Measurements from ENCODE around the gene MTG2.

The MTG2 gene

DNA sequence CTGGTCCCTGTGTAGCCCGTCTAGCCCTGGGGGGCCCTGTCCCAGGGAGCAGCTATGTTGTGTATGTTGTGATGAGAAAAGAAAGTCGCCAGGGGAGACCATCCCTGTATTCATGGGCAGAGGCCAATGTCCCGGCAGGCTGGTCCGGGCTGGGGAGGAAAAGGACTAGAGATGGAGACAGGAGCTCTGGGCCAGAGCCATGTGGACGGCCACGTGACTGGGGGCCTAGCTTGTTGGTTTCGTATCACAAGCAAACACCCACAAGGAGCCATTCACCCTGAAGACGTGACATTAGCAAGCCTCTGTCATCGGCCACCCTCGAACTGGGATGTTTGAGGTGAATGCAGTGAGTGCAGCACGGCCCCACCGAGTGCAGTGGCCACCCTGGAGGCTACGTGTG lies 40.1 kb downstream of the MTG2 start:
- no peak for DNase-seq

- no peak for DNase-seq
Observed at GRCh38 chr20:62223571-62223970, 40.7 kb downstream of the MTG2 start.

DNA sequence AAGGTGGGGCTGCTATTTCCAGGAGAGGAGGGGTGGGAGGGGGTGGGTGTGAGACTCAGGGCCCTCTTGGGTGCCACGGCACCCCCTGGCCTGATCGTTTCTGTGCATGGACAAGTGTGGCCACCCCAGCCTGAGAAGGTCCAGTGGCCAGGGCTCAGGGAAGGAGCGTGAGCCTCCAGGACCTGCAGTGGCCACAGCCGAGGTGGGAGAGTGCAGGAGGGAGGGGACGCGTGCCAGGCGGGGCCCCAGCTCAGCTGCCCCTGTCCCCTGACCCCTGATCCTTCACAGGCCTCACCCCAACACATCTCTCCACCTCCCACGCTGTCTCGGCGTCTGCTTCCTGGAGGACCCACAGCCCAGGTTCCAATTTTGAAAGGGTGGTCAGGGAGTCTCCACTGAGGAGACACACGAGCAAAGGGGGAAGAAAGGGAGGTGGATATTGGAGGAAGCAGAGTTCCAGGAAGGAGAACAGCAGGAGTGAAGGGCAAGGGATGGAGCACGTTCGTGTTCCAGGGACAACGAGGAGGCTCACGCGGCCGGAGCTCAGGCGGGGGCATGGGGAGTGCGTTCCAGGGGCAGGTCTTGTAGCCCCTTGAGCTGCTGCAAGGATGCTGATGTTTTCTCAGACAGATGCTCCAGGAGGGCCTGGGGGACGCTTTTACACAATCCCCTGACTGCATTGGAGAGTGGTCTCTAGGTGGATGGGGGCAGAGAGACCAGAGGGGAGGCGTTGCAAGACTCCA lies 41.5 kb downstream of the MTG2 start:
- no peak for DNase-seq

DNA sequence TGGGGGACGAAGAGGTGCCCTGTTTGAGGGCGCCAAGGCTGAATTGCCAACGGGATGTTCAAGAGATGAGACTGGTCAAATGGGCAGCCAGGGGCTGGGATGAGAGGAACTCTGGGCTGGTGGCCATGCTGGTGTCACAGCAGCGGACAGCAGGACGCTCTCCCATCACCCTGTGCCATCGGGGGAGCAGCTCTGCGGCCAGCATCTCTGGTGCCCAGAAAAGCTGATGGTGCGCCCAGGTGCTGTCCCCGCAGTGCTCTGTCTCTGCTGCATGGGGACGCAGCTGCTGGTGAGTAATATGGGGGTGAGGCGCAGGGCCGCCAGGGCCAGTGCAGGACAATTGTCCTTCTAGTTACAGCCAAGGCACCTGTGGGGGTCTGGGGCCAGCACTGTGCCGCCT lies 42.2 kb downstream of the MTG2 start:
- DNase-seq: no peak

DNA sequence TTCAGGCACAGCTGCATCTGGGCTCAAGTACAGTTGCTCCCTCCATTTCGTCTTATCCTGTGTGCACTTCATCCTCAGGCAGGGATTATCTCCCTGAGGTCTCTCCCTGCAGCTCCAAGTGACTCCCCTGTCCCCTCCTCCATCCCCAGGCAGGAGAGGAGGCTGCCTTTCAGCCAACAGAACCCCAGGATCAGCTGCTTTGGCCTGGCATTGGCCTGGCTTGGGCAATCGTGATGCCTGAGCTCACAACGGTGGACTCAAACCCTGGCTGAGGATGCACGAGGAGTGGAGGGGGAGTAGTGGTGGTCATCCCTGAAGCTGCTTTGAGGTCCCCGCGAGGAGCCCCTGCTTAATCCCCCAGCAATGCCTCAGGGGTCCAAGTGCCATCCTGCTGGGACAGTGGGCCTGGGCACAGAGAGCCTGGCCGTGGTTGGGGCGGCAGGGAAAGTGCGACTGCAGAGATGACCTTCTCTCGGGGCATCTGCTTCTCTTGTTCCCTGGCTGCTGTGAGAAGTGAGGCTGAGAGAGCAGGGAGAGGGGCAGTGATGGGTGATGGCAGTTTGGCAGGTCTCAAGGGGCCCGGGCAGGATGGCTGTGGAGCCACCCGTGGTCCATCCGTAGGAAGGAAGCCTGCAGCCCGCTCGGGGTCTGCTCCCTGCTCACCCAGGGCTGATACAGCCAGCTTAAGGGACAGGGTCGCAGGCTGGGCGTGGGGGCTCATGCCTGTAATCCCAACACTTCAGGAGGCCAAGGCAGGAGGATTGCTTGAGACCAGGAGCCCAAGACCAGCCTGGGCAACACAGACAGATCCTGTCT lies 43.2 kb downstream of the MTG2 start:
- DNase-seq: no peak

- DNase-seq: no peak
Observed at GRCh38 chr20:62226707-62227590, 44.1 kb downstream of the MTG2 start.

DNA sequence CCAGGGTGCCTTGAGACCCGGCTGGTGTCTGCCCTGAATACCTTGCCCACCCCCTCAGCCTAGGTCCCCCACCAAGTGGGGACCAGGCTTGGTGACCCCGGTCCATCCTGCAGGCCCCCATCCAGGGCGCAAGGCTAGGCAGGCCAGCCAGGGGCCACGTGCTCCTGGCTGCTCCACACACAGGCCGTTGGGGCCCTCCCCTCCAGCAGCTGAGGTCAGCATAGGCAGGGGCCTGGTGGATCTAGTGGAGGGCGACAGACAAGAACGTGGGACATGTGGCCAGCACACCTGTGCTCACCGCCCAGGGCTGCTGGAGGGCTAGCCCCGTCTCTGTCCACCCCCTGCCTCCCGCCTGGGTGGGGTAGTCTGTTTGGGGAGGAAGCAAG lies 44.8 kb downstream of the MTG2 start:
- DNase-seq: no peak

- DNase-seq: no peak
Observed at GRCh38 chr20:62227977-62228958, 45.4 kb downstream of the MTG2 start.

GRCh38 chr20:62228982-62229545 lies 46.2 kb downstream of the MTG2 start:
- DNase-seq: no peak

GRCh38 chr20:62229667-62230066 lies 46.8 kb downstream of the MTG2 start:
- DNase-seq: no peak

GRCh38 chr20:62230276-62230675 lies 47.4 kb downstream of the MTG2 start:
- no peak for DNase-seq

GRCh38 chr20:62230696-62231095 lies 47.9 kb downstream of the MTG2 start:
- DNase-seq: no peak

- no peak for DNase-seq
Observed at GRCh38 chr20:62231292-62231691, 48.5 kb downstream of the MTG2 start.

- no peak for DNase-seq
Observed at GRCh38 chr20:62232194-62232593, 49.4 kb downstream of the MTG2 start.

GRCh38 chr20:62232770-62233645 lies 50.2 kb downstream of the MTG2 start:
- no peak for DNase-seq

DNA sequence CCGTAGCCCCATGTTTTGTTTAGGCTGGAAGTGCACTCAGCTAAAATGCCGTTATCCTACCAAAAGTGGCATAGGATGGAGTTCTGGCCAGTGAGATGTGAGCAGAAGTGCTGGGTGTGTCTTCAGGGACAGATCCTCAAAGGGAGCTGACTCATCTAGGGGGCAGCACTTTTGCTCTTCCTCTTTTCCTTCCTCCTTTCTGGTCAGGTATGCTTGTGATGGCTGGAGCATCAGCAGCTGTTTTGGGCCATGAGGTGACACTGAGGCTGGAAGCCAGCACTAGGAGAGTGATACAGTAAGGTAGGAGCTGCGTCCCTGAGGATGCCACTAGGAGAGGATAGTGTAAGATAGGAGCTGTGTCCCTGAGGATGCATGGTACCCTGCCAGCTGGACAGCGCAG lies 50.9 kb downstream of the MTG2 start:
- DNase-seq: no peak

DNA sequence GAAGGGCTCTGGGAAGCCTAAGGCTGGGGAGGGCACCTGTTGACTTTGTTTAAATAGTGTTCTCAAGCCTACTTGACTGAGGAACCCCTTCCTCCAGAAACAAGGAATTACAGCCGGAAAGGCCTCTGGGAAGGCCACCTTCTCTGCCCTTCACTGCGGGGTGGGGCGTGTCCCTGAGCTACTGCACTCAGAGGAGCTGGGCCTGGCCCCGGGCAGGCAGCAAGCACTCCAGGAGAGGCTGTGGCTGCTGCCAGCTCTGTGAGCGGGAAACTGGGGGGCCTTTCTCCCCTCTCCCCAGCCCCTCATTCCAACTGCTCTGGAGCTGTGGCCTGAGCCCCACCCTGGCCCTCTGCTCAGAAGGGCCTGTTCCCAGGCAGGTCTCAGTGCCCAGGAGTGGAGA lies 51.5 kb downstream of the MTG2 start:
- DNase-seq: no peak

DNA sequence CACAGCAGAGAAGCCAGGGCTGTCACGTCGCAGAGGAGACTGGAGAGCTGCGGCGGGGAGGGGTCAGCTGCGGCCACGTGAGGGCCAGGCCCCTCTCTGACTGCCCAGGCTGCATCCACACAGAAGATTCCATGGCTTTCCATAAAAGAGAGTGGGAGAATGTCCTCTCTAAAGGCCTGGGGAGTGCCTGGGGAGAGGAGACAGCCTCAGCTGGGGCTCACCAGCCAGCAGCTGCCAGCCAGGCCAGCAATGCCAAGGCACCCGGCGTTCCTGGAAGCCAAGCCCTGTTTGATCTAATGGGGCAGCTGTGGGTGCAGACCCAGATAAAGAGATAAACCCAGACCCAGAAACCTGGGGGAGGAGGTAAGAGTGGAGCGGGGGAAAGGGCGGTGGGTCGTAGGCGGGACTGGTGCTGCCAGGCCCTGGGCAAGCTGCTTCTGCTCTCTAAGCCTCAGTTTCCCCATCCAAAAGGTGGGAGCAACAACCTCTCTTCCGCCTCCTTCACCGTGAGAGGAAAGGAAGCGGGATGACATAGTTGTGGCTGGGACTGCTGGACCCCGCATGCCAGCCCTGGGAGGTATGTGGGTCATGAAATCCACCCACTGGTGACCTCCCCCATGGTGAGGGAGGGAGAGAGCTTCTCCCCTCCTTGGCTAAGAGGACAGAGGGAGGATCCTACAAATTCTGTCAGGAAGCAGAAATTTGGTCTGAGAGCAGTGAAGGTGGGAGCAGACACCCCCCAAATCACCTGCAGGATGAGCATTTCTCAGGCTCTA lies 52.4 kb downstream of the MTG2 start:
- DNase-seq: no peak

- no peak for DNase-seq
Observed at GRCh38 chr20:62235777-62236157, 52.9 kb downstream of the MTG2 start.

GRCh38 chr20:62236200-62236599 lies 53.4 kb downstream of the MTG2 start:
- no peak for DNase-seq

Data from NK-92 treated with Interleukin-12 subunit alpha and Interleukin-12 subunit beta, amount 100 ng/mL, for 24 hours (cell line).